Adrenal gland (tissue), 5 donors: ENCODE measurements around the gene BRAT1.

Experiments
- CTCF ChIP-seq, 6 experiments: fragments of 450-650 bp in 4 of 6; fragments of 200-600 bp in 2 of 6; sonication (generic) in 1 of 6; IDR thresholded peaks; 1 replicate in 5 of 6; 2 replicates in 1 of 6; pipeline versions ENCODE4 v1.5.1 to v1.8.0; 2016 to 2021; ENCODE audit warnings: antibody characterized with exemption in 6 of 6, mild to moderate bottlenecking in 2 of 6, moderate library complexity in 1 of 6
- POLR2A ChIP-seq, 2 donors: fragments of 450-650 bp; IDR thresholded peaks; one replicate each; pipeline ENCODE4 v1.6.1; 2017; ENCODE audit warnings: antibody characterized with exemption in 2 of 2, mild to moderate bottlenecking in 2 of 2, moderate library complexity in 1 of 2
- donor health status: DM: no; HTN: no; CAD: no.

DNA sequence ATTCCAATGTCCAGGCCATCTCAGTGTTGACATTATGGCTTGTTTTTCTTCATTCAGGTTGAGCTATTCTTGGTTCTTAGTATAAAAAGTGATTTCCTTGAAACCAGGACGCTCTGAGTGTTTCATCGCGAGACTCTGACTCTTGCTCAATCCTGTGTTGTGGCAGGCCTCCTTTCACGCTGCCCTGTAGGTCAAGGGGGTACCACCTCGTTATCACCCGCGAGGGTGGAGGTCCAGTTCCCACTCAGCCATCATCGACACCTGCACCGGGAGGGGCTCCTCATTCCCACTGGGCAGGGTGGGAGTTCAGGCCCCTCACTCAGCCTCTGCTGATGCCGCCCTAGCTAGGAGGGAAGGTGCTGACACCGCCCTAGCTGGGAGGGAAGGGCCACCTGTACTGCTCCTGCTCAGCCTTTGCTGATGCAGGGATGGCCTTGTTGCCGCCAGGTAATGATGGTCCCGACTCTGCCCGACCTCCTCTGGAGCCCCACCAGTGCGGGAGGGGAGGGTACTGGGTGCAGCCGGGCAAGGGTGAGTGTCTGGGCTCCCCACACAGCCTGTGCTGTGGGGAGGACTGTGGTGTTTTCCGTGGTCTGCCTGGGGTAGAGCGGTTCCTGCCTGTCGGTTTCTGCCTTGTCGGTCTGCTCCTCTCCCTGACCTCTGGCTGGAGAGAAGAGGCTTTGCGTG, 19.9 kb upstream of the BRAT1 start:
- TF ChIP-seq POLR2A (IDR thresholded peaks at IDR 0.05) (no peak), CTCF (IDR thresholded peaks at IDR 0.05) (no peak)
